CD4-positive, alpha-beta T cell (primary cell): ENCODE data around the gene RIN3. TPM values are rescaled to one million over a fixed set of nuclear protein-coding genes. Genes with fewer than 3 reads are reported as not detected.

Experiments used
- ATAC-seq: fragments of 200-7000 bp; cut with Tn5 transposase; one replicate; pipeline ENCODE4 v1.10.0; 2022; ENCODE audit warnings: mild to moderate bottlenecking; ENCODE audit not compliant: poor library complexity
- CTCF ChIA-PET: fragments of 350-600 bp; sonication (Branson Sonifier 250); formaldehyde crosslinking; loops from one replicate; lab custom pipeline; 2021; ENCODE audit warnings: antibody characterized with exemption, inconsistent platforms; lab: Charles Lee
- POLR2A ChIA-PET: fragments of 350-600 bp; sonication (Branson Sonifier 250); formaldehyde crosslinking; loops from one replicate; lab custom pipeline; 2021; ENCODE audit warnings: antibody characterized with exemption, inconsistent platforms; lab: Charles Lee
- DNase-seq, 14 experiments: peaks; one replicate each; pipeline ENCODE4 v3.0.0-alpha.2; 2013 to 2020; ENCODE audit warnings: mixed read lengths in 2 of 14
- H3K27ac ChIP-seq, 2 donors: one replicate each; pipeline versions ENCODE4 v1.5.1 to v1.7.0; 2013; ENCODE audit warnings: low read length in 2 of 2, low read depth in 1 of 2, mild to moderate bottlenecking in 1 of 2
- H3K27me3 ChIP-seq, 2 experiments: 1 replicate in 1 of 2; 2 replicates in 1 of 2; pipeline versions ENCODE4 v1.6.1 to v1.7.0; 2013; ENCODE audit warnings: low read length in 2 of 2, control low read depth in 1 of 2, mild to moderate bottlenecking in 1 of 2, moderate library complexity in 1 of 2; ENCODE audit not compliant: insufficient read depth in 2 of 2, control insufficient read depth in 1 of 2
- H3K36me3 ChIP-seq: one replicate; pipeline ENCODE4 v1.6.1; 2013; ENCODE audit warnings: low read length, control low read depth; ENCODE audit not compliant: insufficient read depth
- H3K4me1 ChIP-seq: one replicate; pipeline ENCODE4 v1.6.1; 2013; ENCODE audit warnings: low read length, control low read depth; ENCODE audit not compliant: insufficient read depth
- H3K4me3 ChIP-seq: one replicate; pipeline ENCODE4 v1.5.1; 2013; ENCODE audit warnings: mild to moderate bottlenecking, low read length, moderate library complexity
- H3K9me3 ChIP-seq, 2 experiments: 1 replicate in 1 of 2; 2 replicates in 1 of 2; pipeline versions ENCODE4 v1.6.1 to v1.7.0; 2013; ENCODE audit warnings: low read length in 2 of 2, mild to moderate bottlenecking in 2 of 2, control low read depth in 1 of 2, moderate library complexity in 1 of 2; ENCODE audit not compliant: control insufficient read depth in 1 of 2, insufficient read depth in 1 of 2
- H3K27ac Mint-ChIP-seq: one replicate; pipeline ENCODE4 v1.8.0; 2020; ENCODE audit warnings: mixed read lengths
- H3K27me3 Mint-ChIP-seq: one replicate; pipeline ENCODE4 v1.8.0; 2021; ENCODE audit warnings: mixed read lengths
- H3K36me3 Mint-ChIP-seq: one replicate; pipeline ENCODE4 v1.8.0; 2021; ENCODE audit warnings: low read depth, mixed read lengths
- H3K4me1 Mint-ChIP-seq: one replicate; pipeline ENCODE4 v1.8.0; 2021; ENCODE audit warnings: low read depth, mixed read lengths
- H3K4me3 Mint-ChIP-seq: one replicate; pipeline ENCODE4 v1.8.0; 2020; ENCODE audit warnings: mild to moderate bottlenecking, mixed read lengths
- H3K9me3 Mint-ChIP-seq: one replicate; pipeline ENCODE4 v1.8.0; 2020; ENCODE audit warnings: mixed read lengths
- intact Hi-C, 2 experiments: fragments of 100-400 bp; cut with DNase I in 1 of 2; cut with micrococcal nuclease in 1 of 2; formaldehyde crosslinking; loops; one replicate each; pipeline versions ENCODE4 v1.15.1 to v1.9.0; 2023 to 2025; cut with DNase I, micrococcal nuclease
- total RNA-seq, 174 experiments: library from RNA in 2 of 174; stranded (reverse) in 2 of 174; gene quantifications; one replicate each; pipeline ENCODE4 v1.2.3 and lab custom pipeline; 2021 to 2026
- TF ChIP-seq, protein P1 (sequence below): fragments of 200-600 bp; IDR thresholded peaks from one replicate; pipeline ENCODE4 v1.8.0; 2022; ENCODE audit warnings: antibody characterized with exemption, mild to moderate bottlenecking

RIN3 gene
- total RNA-seq, 2 experiments from 2014 or later = 67.9 to 72.2 TPM

DNA sequence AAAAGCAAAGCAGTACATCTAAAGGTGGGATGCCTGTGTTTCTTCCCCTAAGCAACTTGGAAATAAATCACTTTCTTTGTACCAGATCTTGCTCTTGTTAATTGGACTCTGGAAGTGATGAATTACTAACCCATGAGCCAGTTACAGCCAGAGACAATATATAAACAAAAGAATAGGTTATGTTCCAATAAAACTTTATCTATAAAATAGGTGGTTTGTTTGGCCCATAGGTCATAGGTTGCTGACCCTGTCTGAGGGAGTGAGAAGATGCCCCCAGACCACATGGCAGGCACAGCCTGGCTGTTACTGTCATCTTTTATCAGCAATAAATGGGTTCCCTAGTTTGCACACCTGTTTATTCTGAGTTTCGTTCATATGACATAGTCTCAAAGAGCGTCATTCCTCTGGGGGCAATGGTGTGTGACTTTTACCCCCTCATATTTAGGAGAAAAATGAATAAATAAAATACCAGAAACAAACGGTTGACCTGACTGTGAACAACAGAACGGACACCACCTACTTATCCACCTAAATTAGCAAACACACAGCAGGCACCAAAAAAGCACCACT is 224.1 kb downstream of the RIN3 start:
- H3K4me1 Mint-ChIP-seq = peaks cover 14% of the 10 kb centered on the region
- POLR2A ChIA-PET = interaction anchor here (0.6 kb wide), 1 partner anchor 11 kb away, joined by 3 read pairs; the partner anchor contains the start of gene LGMN
- no peak overlapping the region for H3K4me3 Mint-ChIP-seq
- H3K36me3 Mint-ChIP-seq = peaks cover 7% of the 10 kb centered on the region
- Histone ChIP-seq H3K27me3 (no peaks in the 10 kb centered on the region), H3K9me3 (no peaks in the 10 kb centered on the region), H3K4me1 (peaks cover 10% of the 10 kb centered on the region), H3K4me3 (no peak overlapping the region), H3K27ac (no peak overlapping the region), H3K36me3 (no peaks in the 10 kb centered on the region)
- ATAC-seq (no peak), DNase-seq (no peak)
- TF ChIP-seq, protein P1, sequence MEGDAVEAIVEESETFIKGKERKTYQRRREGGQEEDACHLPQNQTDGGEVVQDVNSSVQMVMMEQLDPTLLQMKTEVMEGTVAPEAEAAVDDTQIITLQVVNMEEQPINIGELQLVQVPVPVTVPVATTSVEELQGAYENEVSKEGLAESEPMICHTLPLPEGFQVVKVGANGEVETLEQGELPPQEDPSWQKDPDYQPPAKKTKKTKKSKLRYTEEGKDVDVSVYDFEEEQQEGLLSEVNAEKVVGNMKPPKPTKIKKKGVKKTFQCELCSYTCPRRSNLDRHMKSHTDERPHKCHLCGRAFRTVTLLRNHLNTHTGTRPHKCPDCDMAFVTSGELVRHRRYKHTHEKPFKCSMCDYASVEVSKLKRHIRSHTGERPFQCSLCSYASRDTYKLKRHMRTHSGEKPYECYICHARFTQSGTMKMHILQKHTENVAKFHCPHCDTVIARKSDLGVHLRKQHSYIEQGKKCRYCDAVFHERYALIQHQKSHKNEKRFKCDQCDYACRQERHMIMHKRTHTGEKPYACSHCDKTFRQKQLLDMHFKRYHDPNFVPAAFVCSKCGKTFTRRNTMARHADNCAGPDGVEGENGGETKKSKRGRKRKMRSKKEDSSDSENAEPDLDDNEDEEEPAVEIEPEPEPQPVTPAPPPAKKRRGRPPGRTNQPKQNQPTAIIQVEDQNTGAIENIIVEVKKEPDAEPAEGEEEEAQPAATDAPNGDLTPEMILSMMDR = no peak
- H3K9me3 Mint-ChIP-seq = no peaks in the 10 kb centered on the region
- no peak overlapping the region for H3K27ac Mint-ChIP-seq
- intact Hi-C loops = no loop called here
- H3K27me3 Mint-ChIP-seq = no peaks in the 10 kb centered on the region
- CTCF ChIA-PET = interaction anchor here (0.6 kb wide), 1 partner anchor 408 kb away, joined by 3 read pairs; no protein-coding TSS in a partner anchor

Other genes with a start within 250 kb of the RIN3 start
- under 1 TPM; 0.11 to 0.19 TPM for gene SLC24A4, start 190.6 kb upstream of the RIN3 start, total RNA-seq
- 1 to 10 TPM; 4.5 to 4.9 TPM for gene LGMN, start 234.8 kb downstream of the RIN3 start, total RNA-seq